Retina (tissue), 1 donor: Measurements from ENCODE around the gene CGREF1.

Source experiments
- DNase-seq: peaks from one replicate; pipeline ENCODE4 v3.0.0-alpha.2; 2016

Gene CGREF1

GRCh38 chr2:27109083-27109482 lies 9.8 kb downstream of the CGREF1 start:
- no peak for DNase-seq

GRCh38 chr2:27108221-27108620 lies 10.7 kb downstream of the CGREF1 start:
- DNase-seq = no peak

DNA sequence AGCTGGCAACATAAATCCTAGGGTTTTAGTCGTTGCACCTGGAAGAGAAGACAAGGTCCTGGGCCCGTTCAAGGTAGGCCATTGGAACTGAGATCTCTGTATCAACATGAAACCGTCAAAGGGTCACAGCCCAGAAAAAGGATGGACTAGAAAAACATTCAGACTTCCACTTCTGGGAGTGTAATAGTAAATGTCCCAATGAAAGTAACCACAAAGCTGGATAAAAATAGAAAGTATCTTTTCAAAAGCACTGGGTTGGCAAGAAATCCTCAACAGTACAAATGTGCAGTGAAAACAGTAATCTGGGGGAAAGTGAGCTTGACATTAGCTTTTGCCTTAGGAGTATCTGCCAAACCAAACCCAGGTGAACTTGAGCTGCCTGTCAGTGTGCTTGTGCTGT lies 12.9 kb downstream of the CGREF1 start:
- DNase-seq = no peak

DNA sequence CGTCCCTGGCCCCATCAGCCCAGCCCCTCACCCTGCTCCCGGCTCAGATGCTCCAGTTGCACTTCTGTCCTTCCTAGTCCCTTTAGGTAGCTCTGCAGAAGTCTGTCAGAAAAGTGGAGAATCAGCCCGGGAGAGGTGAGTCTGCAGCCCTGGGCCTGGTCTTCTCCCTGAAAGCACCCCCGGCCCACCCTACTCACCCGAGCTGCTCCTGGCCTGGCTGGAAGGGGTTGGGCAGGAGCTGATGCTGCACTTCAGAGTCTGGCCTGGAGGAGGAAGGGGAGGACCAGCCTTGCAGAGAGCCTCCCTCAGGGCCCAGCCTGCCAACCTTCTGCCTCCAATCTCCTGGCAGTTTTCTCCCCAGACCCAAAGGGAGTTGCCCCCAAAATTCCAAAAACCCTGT lies 16.6 kb downstream of the CGREF1 start:
- no peak for DNase-seq

GRCh38 chr2:27100036-27100435 lies 18.9 kb downstream of the CGREF1 start:
- DNase-seq = no peak

DNA sequence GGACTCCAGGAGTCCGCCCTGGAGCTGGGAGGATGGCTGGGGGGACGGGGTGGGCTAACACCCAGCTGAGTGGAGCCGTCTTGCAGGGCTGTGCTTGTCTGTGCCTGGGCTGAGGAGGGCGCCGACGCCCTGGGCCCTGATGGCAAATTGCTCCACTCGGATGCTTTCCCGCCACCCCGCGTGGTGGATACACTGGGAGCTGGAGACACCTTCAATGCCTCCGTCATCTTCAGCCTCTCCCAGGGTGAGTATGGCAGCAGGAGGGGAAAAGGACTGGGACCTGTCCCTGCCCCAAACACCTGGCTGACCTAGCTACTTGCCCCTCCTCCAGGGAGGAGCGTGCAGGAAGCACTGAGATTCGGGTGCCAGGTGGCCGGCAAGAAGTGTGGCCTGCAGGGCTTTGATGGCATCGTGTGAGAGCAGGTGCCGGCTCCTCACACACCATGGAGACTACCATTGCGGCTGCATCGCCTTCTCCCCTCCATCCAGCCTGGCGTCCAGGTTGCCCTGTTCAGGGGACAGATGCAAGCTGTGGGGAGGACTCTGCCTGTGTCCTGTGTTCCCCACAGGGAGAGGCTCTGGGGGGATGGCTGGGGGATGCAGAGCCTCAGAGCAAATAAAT lies 19.5 kb downstream of the CGREF1 start:
- DNase-seq = no peak

GRCh38 chr2:27097341-27097740 lies 21.6 kb downstream of the CGREF1 start:
- DNase-seq = no peak

- DNase-seq = no peak
These were observed 22.1 kb downstream of the CGREF1 start for GRCh38 chr2:27096748-27097297.

DNA sequence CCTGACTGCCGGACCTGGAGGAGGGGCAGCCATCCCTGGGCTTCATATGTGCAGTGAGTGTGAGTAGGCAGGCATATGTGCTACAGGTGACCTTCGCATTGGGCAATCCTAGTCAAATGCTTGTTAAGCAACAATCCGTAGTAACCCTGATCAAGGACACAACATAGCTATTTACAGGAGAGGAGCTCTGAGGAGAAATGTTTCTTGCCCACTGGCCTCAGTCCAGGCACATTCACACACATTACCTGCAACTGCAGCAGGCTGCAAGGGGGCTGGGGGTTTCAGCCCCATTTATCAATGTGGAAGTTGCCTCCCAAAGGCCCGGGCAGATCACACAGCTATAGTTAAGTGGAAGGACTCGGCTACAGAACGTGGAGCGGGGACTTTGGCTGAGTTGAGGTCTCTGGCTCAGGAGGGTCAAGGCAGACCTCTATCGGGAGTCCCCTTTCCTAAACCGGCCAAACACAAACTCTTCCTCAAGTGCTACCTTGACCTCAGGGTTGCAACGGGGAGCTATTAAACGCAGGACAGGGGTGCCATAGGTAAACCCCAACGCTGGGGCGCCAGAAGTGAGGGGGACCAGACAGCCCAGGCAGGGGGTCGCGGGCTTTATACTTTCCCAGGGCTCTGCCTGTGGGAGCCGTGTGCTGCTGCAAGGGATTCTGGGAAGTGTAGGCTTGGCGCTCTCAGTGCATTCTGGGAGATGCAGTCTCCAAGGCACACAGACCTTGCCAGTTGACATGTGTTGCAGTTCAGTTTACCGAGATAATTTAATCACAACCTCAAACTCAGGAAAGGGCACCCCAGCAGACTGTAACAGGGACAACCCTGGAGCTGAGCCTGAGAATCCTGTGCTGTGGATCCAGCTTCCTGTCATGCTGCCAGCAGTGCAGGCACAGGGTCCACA lies 22.9 kb downstream of the CGREF1 start:
- peak; percentile 86 for DNase-seq

DNA sequence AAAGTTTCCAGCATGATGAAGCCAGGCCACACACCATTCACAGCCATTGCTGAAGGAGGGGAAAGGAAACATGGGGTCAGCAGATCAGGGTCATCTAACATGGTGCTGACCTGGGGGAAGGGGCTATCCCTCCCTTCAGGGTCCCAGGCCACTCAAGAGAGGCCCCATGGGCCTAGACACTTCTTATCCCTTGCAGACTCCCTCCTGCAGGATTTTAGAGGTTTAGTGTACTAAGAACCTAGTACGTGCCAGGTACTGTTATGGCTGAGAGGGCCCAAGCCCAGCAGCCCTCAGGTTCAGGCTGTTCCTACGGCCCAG lies 23.5 kb downstream of the CGREF1 start:
- no peak for DNase-seq

- DNase-seq = no peak
These were observed 24.5 kb downstream of the CGREF1 start for GRCh38 chr2:27094353-27094984.

- DNase-seq = no peak
These were observed 25.2 kb downstream of the CGREF1 start for GRCh38 chr2:27093430-27094352.

DNA sequence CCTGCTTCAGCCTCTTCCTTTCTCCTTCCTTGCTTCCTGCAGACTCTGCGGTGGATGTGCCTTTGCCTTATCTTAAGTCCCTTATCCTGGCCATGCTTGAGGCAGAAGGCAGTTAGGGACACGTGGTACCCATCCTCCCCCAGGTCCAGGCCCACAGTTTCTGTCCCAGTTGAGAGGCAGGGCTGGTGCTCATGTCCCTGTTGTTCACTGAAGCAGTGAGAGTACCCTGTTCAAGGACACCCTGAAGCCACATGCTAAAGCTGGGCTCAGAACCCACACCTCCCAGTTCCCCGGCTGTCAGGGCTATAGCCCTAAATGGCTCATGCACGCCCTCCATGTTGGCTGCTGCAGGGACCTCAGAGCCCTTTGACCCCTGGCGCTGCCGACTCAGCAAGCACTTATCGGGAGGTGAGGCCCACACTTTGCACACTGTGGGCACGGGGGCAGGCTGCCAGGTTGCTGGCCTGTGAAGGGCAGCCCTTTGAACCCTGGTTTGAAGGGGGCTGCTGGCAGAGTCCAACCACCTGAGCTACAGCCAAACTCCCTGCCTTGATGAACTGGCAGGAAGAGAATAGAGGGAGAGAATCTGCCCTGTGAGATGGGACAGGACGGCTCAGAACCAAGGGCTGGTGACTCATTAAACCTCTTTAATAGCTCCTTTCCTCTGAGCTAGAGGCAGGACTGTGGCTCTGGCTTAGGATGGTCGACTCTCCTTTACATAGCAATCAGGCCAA lies 26.1 kb downstream of the CGREF1 start:
- DNase-seq = no peak

DNA sequence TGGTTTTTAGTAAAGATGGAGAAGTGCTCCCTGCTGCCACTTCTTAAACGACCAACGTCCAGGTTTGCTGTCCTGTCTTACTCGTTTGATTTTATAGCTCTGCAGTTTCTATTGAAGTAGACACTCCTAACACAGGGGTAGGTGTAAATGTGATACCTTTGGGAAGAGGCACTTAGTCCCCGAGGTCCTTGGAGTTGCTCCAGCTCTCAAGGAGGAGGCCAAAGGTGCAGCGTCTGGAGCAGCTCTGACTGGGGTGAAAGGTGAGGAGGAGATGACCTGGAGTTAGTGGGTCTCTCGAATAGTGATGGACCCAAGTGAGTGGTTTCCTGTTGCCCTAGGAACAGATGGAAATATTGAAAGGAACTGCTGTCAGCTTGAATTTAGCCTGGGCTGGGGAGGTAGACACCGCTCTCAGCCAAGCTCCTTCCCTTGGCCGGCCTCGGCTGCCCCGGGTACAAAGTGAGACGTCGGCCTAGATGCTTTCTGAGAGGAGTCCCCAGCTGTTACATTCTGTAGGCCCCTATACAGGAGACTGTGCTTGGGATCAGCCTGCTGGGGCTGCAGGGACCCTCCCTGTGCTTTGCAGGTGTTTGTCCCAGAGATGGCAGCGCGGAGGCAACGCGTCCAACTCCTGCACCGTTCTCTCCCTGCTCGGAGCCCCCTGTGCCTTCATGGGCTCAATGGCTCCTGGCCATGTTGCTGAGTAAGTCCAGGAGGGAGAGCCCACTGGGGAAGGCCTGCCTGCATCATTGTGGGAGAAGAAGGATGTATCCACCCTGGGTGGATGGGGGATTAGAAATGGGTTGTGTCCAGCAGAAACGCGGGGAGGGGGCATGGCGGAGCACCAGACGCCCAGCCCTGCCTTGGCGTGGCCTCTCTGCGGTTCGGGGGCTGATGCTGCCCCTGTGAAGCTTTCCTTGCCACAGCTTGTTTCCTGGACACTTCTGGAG lies 26.9 kb downstream of the CGREF1 start:
- no peak for DNase-seq

DNA sequence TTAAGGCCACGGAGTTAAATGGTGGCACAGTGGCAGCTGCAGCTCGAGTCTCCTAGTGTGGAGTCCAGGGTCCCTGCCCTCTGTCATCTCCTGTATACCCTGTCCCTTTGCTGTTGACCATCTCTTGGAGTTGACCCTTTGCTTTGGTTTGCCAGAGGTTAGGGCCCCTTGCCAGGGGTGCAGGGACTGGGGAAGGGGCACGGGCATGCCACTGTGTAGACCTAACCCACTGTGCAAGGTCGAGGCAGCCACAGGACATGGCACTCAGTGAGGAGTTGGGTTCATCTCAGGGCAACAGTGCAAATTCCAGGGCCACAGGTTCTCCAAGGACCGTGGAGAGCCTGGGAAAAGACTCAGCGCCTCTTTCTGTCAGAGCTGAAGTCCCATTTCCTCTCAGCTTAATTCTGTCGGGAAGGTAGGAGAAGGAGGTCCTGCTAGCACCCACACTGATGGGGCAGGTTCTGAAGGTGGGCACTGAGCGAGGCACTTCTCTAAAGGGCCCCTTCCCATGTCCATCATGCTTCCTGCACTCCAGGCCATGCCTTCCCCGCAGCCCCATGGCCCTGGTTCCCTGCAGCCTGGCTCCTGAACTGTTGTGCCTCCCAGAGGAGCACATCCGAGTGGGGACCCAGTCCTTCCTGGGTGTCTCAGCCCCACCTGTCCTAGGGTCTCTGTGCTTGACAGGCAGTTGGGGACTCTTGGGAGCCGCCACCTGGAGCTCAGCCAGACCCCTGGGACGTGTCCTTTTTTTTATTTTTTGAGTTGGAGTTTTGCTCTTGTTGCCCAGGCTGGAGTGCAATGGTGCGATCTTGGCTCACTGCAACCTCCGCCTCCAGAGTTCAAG lies 29.6 kb downstream of the CGREF1 start:
- DNase-seq = no peak

- no peak for DNase-seq
These were observed 30.3 kb downstream of the CGREF1 start for GRCh38 chr2:27088634-27089033.

GRCh38 chr2:27087823-27088410 lies 31.0 kb downstream of the CGREF1 start:
- no peak for DNase-seq

DNA sequence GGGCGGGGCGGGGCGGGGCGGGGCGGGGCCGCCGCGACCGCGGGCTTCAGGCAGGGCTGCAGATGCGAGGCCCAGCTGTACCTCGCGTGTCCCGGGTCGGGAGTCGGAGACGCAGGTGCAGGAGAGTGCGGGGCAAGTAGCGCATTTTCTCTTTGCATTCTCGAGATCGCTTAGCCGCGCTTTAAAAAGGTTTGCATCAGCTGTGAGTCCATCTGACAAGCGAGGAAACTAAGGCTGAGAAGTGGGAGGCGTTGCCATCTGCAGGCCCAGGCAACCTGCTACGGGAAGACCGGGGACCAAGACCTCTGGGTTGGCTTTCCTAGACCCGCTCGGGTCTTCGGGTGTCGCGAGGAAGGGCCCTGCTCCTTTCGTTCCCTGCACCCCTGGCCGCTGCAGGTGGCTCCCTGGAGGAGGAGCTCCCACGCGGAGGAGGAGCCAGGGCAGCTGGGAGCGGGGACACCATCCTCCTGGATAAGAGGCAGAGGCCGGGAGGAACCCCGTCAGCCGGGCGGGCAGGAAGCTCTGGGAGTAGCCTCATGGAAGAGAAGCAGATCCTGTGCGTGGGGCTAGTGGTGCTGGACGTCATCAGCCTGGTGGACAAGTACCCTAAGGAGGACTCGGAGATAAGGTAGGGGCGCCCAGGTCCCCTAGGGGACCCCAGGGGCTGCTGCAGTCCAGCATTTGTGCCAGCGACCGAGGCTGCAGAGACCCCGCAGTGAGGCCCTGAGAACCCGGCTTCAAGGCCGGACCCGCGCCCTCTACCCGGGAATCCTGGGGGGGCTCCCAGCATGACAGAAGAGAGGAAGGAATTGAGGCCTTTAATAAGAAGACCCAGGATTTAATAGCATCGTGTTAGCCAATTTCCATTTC lies 32.0 kb downstream of the CGREF1 start, which contains the start of gene KHK:
Gene KHK, plus strand, starts transcription at position 49 of the 870 bp plus-strand sequence. Its CDS starts 488 bp downstream, at position 537.
- DNase-seq = peak; percentile 83
